PC-9 (cell line): ENCODE results near the gene PXMP2. TPM values are rescaled to one million over a fixed set of nuclear protein-coding genes. Genes with fewer than 3 reads are reported as not detected.
A peak's percentile ranks its signal among the peaks of the same experiment; 100 is the strongest.

ENCODE experiments used
- BruUV-seq: library from RNA; stranded (reverse); fragments of 400-500 nt; replicated peaks from 2 replicates; lab custom pipeline; 2021; lab: Mats Ljungman, UMichigan
- CTCF ChIA-PET: fragments of 300-600 bp; sonication (Branson Sonifier 250); formaldehyde crosslinking; loops from one replicate; lab custom pipeline; 2022; ENCODE audit warnings: antibody characterized with exemption; lab: Charles Lee
- POLR2A ChIA-PET: fragments of 300-600 bp; sonication (Branson Sonifier 250); formaldehyde crosslinking; loops from one replicate; lab custom pipeline; 2022; ENCODE audit warnings: antibody characterized with exemption; ENCODE audit not compliant: unreplicated experiment; lab: Charles Lee
- DNase-seq, 2 experiments: peaks; one replicate each; pipeline versions ENCODE4 v3.0.0 to v3.0.0-alpha.2; 2015 to 2022; ENCODE audit warnings: mixed read lengths in 1 of 2
- H2AFZ ChIP-seq: fragments of 200-600 bp; sonication (generic); 2 replicates; pipeline ENCODE4 v1.8.1; 2017; ENCODE audit warnings: antibody characterized with exemption
- H3F3A ChIP-seq: fragments of 200-600 bp; sonication (generic); 2 replicates; pipeline ENCODE4 v1.8.1; 2017; ENCODE audit warnings: antibody characterized with exemption, mild to moderate bottlenecking, low read depth; ENCODE audit not compliant: insufficient read depth
- H3K27ac ChIP-seq: fragments of 200-600 bp; sonication (generic); 2 replicates; pipeline ENCODE4 v1.6.1; 2016; ENCODE audit warnings: mixed run types
- H3K27me3 ChIP-seq: fragments of 200-600 bp; sonication (generic); 2 replicates; pipeline ENCODE4 v1.6.1; 2016; ENCODE audit warnings: low read depth, mixed run types; ENCODE audit not compliant: insufficient read depth
- H3K36me3 ChIP-seq: fragments of 200-600 bp; sonication (generic); 2 replicates; pipeline ENCODE4 v1.6.1; 2016; ENCODE audit warnings: low read depth, mixed run types
- H3K4me1 ChIP-seq: fragments of 200-600 bp; sonication (generic); replicated peaks from 2 replicates; pipeline ENCODE4 v1.6.1; 2016; ENCODE audit warnings: mixed run types; ENCODE audit not compliant: insufficient read depth
- H3K4me2 ChIP-seq: fragments of 200-600 bp; sonication (generic); 2 replicates; pipeline ENCODE4 v1.6.1; 2017; ENCODE audit warnings: mixed run types
- H3K4me3 ChIP-seq: fragments of 200-600 bp; sonication (generic); 2 replicates; pipeline ENCODE4 v1.6.1; 2016; ENCODE audit warnings: mixed run types
- H3K79me2 ChIP-seq: fragments of 200-600 bp; sonication (generic); 2 replicates; pipeline ENCODE4 v1.6.1; 2017; ENCODE audit warnings: low read depth, mixed run types
- H3K9me2 ChIP-seq: fragments of 200-600 bp; sonication (generic); 2 replicates; pipeline ENCODE4 v1.8.1; 2017; ENCODE audit warnings: mild to moderate bottlenecking; ENCODE audit not compliant: insufficient read depth
- H3K9me3 ChIP-seq: fragments of 200-600 bp; sonication (generic); 2 replicates; pipeline ENCODE4 v1.8.1; 2016; ENCODE audit warnings: low read depth; ENCODE audit not compliant: insufficient read depth
- H4K20me1 ChIP-seq: fragments of 200-600 bp; sonication (generic); 2 replicates; pipeline ENCODE4 v1.8.1; 2017; ENCODE audit not compliant: insufficient read depth
- CTCF ChIP-seq: fragments of 200-600 bp; sonication (generic); conservative IDR thresholded peaks from 2 replicates; pipeline ENCODE4 v1.6.1; 2017; ENCODE audit warnings: mixed run types, antibody characterized with exemption, mild to moderate bottlenecking, moderate library complexity
- EZH2 ChIP-seq: fragments of 200-600 bp; sonication (generic); IDR thresholded peaks from 2 replicates; pipeline ENCODE4 v1.8.0; 2017; ENCODE audit warnings: antibody characterized with exemption, low read depth
- intact Hi-C: fragments of 100-400 bp; cut with micrococcal nuclease; formaldehyde crosslinking; loops from one replicate; pipeline ENCODE4 v1.10.0; 2022; ENCODE audit not compliant: unreplicated experiment
- total RNA-seq: library from RNA; stranded (reverse); gene quantifications from 2 replicates; pipeline ENCODE4 v1.2.3, GENCODE V29; 2021

PXMP2 gene
- total RNA-seq, 1 experiment from 2014 or later, result 38.6 TPM

DNA sequence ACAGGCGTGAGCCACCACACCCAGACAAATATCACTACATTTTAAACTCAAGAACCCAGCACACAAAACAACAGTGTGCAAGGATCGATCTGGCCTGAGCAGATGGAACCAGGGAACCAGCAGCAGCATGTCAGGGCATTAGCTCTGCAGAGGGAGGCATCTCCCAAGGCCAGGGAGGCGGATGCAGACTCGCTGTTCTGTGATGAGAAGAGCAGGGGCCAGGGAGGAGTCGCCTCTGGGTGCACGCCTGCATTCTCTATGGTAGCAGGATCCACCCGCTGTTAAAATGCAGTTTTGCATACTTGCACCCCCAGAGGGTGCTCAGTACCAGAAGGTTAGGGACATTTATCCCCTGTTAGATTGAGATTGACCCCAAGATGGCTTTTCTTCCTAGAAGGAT, 41.1 kb downstream of the PXMP2 start:
- Histone ChIP-seq H4K20me1 (peaks cover 37% of the 10 kb centered on the region), H3K9me2 (no peaks in the 10 kb centered on the region), H3K79me2 (no peaks in the 10 kb centered on the region; the same call in 1 of the 2 replicates), H3K4me1 (no peaks in the 10 kb centered on the region), H2AFZ (no peak overlapping the region), H3K36me3 (peaks cover 24% of the 10 kb centered on the region), H3K4me3 (no peak overlapping the region), H3F3A (peaks cover 59% of the 10 kb centered on the region), H3K27ac (no peak overlapping the region), H3K27me3 (no peaks in the 10 kb centered on the region), H3K4me2 (no peak overlapping the region), H3K9me3 (no peaks in the 10 kb centered on the region)
- intact Hi-C loops, result no loop called here
- DNase-seq, result no peak
- ChIA-PET POLR2A (no interaction called here), CTCF (no interaction called here)
- TF ChIP-seq EZH2, result no peak
- TF ChIP-seq CTCF, result no peak
- no TSS peak for BruUV-seq

- H2AFZ ChIP-seq, result no peak overlapping the region
- TF ChIP-seq CTCF, result no peak
- TF ChIP-seq EZH2, result no peak
- ChIA-PET POLR2A (no interaction called here), CTCF (no interaction called here)
- no peak overlapping the region for H3K27ac ChIP-seq
- H3K27me3 ChIP-seq, result no peaks in the 10 kb centered on the region
- no peaks in the 10 kb centered on the region; the same call in 1 of the 2 replicates for H3K79me2 ChIP-seq
- intact Hi-C loops, result no loop called here
- no TSS peak for BruUV-seq
- peaks cover 31% of the 10 kb centered on the region; the same call in 1 of the 2 replicates for H4K20me1 ChIP-seq
- H3K4me1 ChIP-seq, result no peaks in the 10 kb centered on the region
- no peak overlapping the region for H3K4me2 ChIP-seq
- no peaks in the 10 kb centered on the region for H3K9me3 ChIP-seq
- peaks cover 30% of the 10 kb centered on the region for H3K36me3 ChIP-seq
- peaks cover 59% of the 10 kb centered on the region for H3F3A ChIP-seq
- no peak overlapping the region for H3K4me3 ChIP-seq
- peak in 1 of 2 experiments; percentile 43 for DNase-seq
- H3K9me2 ChIP-seq, result no peaks in the 10 kb centered on the region
Measured at GRCh38 chr12:132729541-132730320, 42.3 kb downstream of the PXMP2 start.

GRCh38 chr12:132730353-132730752, 43.0 kb downstream of the PXMP2 start:
- no peak overlapping the region for H3K4me3 ChIP-seq
- no peaks in the 10 kb centered on the region for H3K4me1 ChIP-seq
- intact Hi-C loops, result no loop called here
- no peaks in the 10 kb centered on the region for H3K27me3 ChIP-seq
- no peaks in the 10 kb centered on the region; the same call in 1 of the 2 replicates for H3K79me2 ChIP-seq
- no peak for DNase-seq
- peaks cover 60% of the 10 kb centered on the region for H3F3A ChIP-seq
- peaks cover 36% of the 10 kb centered on the region for H3K36me3 ChIP-seq
- BruUV-seq, result no TSS peak
- CTCF ChIA-PET, result no interaction called here
- no peak overlapping the region for H2AFZ ChIP-seq
- no peaks in the 10 kb centered on the region for H3K9me2 ChIP-seq
- POLR2A ChIA-PET, result no interaction called here
- H3K9me3 ChIP-seq, result no peaks in the 10 kb centered on the region
- H3K27ac ChIP-seq, result no peak overlapping the region
- peaks cover 33% of the 10 kb centered on the region; the same call in 1 of the 2 replicates for H4K20me1 ChIP-seq
- no peak overlapping the region for H3K4me2 ChIP-seq
- TF ChIP-seq CTCF (no peak), EZH2 (no peak)
